GM12892 (cell line): ENCODE data around the gene JUN.
A peak's percentile ranks its signal among the peaks of the same experiment; 100 is the strongest.

Source experiments
- DNase-seq: peaks from one replicate; pipeline ENCODE4 v3.0.0; 2011; ENCODE audit not compliant: insufficient read length
- FAIRE-seq: peaks from 2 replicates; lab custom pipeline; 2011; peaks lifted over from hg19 to GRCh38; lab: Jason Lieb, UNC
- POLR2A ChIP-seq: IDR thresholded peaks from 2 replicates; pipeline ENCODE4 v1.6.1; 2011; ENCODE audit warnings: low read depth, low read length, control low read depth
- POLR2AphosphoS5 ChIP-seq: IDR thresholded peaks from 2 replicates; pipeline ENCODE4 v1.6.1; 2011; ENCODE audit warnings: low read depth, low read length, control low read depth
- TAF1 ChIP-seq: IDR thresholded peaks from 2 replicates; pipeline ENCODE4 v1.6.1; 2011; ENCODE audit warnings: low read depth, mild to moderate bottlenecking, control low read depth, low read length, borderline replicate concordance

The JUN gene

DNA sequence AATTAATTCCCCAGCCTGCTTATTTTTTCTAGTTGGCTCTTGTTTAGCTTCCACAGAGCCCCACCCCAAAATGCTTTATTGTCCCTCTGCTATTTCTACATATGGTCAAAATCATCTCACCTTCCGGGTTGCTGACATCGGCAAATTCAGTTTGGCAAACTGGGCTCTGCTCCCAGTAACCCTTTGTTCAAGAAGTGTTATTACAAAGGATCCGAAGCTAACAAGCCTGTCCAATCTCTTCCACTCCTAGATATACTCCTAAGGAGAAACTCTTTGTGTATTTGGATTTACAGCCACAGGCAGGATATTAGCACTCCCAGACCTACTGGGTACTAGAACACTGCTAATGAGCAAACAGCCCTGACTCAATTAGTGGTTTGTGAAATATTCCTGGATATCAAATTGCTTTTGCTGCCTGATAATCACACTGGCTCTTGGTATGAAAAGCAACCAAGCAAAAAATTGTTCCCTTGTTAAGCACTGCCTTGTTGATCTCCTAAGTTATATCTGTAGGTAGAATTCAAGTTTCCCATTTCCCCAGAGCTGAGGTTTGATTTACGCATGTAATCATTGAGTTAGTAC lies 4.0 kb downstream of the JUN start:
- TF ChIP-seq POLR2AphosphoS5 (peak; percentile 38; the same call in 1 of the 2 replicates), POLR2A (peak; percentile 62; the same call in 1 of the 2 replicates), TAF1 (no peak)
- no peak for DNase-seq
- no peak for FAIRE-seq

DNA sequence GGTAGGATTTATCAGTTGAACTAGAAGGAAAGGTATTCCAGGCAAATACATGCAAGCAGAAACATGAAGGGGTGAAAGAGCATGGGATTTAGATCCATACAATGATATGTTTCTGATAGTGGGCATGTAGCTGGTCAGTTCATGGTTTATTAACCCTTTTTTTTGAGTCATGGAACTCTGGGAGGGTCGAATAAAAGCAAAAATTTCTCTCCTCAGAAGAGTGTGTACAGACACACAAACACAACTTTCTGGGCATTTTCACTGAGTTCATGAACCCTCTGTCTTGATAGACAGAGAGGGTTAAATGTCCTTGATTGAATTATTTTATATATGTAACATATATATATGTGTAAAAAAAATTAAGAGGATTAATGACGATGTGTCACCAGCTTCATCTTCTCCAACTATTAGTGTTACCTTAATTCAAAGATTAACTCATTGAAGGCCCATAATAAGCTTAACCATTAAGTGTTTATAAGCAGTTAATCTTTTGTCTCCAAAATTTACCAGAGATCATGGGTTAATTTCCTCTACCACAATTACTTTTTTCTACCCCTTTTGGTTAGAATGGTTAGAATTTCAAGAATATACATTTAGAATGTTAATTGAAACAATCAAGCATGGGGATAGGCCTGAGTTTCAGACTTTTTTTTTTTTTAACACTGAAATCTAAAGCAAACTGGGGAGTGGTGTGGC lies 4.6 kb downstream of the JUN start:
- no peak for TF ChIP-seq POLR2AphosphoS5
- TF ChIP-seq POLR2A = no peak
- no peak for TF ChIP-seq TAF1
- FAIRE-seq (no peak), DNase-seq (no peak)

- no peak for DNase-seq
- FAIRE-seq = no peak
These were observed 5.4 kb downstream of the JUN start for GRCh38 chr1:58778385-58779000.

GRCh38 chr1:58774027-58774426 lies 9.8 kb downstream of the JUN start:
- TF ChIP-seq POLR2A (no peak), POLR2AphosphoS5 (no peak), TAF1 (no peak)
- DNase-seq (no peak), FAIRE-seq (no peak)

More at GRCh38 chr1:58778385-58779000, 5.4 kb downstream of the JUN start:
- TF ChIP-seq POLR2AphosphoS5 (no peak), TAF1 (no peak), POLR2A (no peak)

GRCh38 chr1:58773406-58773840 lies 10.4 kb downstream of the JUN start:
- no peak for DNase-seq
- peak; percentile 35; the same call in 1 of the 2 replicates for TF ChIP-seq POLR2A
- no peak for TF ChIP-seq POLR2AphosphoS5
- no peak for TF ChIP-seq TAF1
- no peak for FAIRE-seq

DNA sequence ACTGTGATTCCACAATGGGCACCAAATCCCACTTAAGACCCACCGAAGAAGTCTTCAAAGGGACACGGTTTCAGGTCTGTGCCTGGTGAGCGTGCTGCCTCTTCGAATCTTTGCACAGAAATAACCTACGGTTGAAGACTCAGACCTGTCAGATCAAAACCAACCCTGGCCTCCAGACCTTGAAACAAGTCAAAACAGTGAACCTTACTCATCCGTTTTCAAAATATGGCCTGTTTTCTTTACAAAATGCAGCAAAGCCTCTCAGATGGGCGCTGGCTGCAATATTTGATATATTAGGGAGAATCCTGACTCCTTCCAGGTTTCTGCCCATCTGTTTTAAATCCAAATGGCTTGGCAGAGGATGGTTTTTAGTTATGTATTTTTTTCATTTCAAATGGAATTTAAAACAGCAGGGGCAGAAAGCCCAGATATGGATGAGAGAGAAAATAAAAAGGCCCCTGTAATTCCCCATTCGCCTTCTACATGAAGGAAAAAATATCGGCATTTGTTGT lies 14.0 kb downstream of the JUN start:
- TF ChIP-seq POLR2A (no peak), TAF1 (no peak), POLR2AphosphoS5 (no peak)
- peak; percentile 38 for FAIRE-seq
- DNase-seq = no peak

DNA sequence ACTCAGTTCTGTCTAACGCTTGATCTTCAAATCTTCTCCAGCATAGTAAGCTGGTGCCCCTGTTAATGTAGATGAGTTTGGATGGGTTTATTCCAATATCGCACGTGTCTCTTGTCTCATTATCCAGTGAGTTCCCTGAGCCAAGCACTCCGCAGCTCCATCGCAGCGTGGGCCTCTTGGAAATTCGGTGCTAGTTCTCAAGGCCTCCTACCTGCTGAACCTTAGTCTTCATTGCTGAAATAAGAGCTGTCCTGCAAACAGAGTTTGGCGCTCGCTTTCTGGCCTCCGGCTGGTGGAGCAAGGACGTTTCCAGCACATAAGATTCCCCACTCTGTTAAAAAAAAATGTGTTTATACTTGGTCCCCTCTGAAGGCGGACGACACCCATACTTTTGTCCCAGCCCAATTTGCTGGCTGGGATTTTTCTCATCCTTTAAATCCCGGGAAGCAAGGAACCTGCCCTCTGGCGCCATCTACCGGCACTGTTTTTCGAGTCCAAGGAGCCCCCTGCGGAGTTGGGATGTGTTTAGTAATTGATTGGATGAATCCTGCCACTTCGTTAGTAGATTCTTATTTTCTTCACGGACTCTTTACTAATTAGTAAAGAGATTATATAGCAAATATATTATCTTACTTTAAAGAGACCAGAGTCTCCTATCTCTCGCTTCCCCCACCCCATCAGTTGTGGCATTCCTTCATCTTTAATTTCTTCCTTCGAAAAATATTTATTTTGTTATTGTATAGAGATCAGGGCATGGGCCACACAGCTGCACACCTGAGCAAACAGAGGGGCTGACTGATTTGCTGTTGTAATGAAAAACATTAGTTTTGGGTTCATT lies 14.7 kb downstream of the JUN start:
- no peak for FAIRE-seq
- no peak for DNase-seq
- TF ChIP-seq TAF1 (no peak), POLR2AphosphoS5 (no peak), POLR2A (no peak)

DNA sequence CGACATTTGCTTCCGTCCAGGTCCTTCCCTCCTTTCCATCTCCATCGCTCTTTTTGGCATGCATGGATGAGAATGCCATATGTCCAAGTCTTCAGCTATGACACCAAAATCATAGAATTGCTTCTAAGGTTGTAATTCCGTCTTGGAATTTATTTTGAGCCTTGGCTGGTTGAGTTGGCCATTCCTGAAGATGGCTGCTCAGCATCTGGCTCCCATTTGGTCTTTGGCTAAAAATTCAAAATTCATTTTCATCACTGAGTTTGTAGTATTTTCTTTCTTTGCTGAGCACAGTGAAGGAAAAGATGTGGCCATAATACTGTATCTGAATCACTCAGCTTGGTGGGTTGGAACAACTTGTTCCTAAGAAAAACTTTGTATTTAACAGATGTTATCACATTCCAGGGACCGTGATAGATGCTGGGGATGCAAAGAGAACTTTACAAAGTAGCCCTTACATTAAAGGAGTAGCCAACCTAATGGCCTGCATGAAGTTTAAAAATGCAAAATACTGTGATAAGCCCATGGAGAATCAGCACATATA lies 15.6 kb downstream of the JUN start:
- TF ChIP-seq POLR2AphosphoS5 (no peak), TAF1 (no peak), POLR2A (no peak)
- DNase-seq (no peak), FAIRE-seq (no peak)

DNA sequence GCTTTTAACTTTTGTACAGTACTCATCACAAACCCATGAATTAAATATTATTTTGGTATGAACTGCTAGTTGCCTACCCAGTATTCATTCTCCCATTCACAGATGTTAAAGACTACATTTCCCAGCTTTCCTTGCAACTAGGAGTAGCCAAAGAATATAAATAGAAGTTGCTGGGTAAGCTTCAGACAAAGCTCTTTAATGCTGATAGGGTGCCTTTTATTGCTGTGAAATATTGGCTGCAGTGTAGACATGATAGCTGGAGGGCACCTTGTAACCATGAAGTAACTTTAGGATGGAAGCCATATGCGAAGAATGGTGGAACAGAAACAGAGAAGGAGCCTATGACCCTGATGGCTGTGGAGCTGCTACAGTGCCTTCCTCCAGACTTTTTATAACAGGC lies 16.7 kb downstream of the JUN start:
- TF ChIP-seq POLR2A = no peak
- no peak for TF ChIP-seq TAF1
- no peak for TF ChIP-seq POLR2AphosphoS5
- no peak for DNase-seq
- no peak for FAIRE-seq

GRCh38 chr1:58765441-58765840 lies 18.4 kb downstream of the JUN start:
- no peak for FAIRE-seq
- TF ChIP-seq TAF1 = no peak
- no peak for TF ChIP-seq POLR2AphosphoS5
- no peak for TF ChIP-seq POLR2A
- DNase-seq = no peak

DNA sequence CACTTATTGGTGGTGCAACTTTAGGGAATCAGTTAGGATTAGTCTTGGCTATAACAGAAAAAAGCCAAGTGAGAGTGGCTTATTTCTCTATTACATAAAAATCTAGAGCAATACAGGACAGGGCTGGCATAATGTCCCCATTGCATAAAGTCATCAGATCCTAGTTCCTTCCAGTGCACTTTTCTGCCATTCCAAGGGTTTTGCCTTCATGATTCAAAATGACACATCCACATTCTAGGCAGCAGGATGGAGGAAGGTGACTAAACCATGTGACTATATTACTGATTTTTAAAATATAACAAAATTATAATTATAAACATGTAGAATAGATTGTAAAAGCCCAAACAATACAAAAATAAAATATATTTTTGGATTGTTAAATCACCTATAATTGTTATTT lies 18.8 kb downstream of the JUN start:
- TF ChIP-seq POLR2A (no peak), POLR2AphosphoS5 (no peak), TAF1 (no peak)
- FAIRE-seq (no peak), DNase-seq (no peak)
